HL-60 (cell line): Measurements from ENCODE around the gene MPP3.

Source experiments
- CTCF ChIP-seq: IDR thresholded peaks from one replicate; pipeline ENCODE4 v1.5.1; 2011; ENCODE audit warnings: low read length, control low read depth, inconsistent platforms; ENCODE audit not compliant: insufficient read depth
- GABPA ChIP-seq: IDR thresholded peaks from 2 replicates; pipeline ENCODE4 v1.6.1; 2012; ENCODE audit warnings: low read depth

- no peak for TF ChIP-seq CTCF
- TF ChIP-seq GABPA: no peak
Measured at GRCh38 chr17:43808076-43808475, 24.9 kb downstream of the MPP3 start.
